HG02973 (cell line): ENCODE data around the gene ATF5.
"Not testable (repeated sequence)": the region's sequence is repeated elsewhere in the genome, so short reads cannot be mapped to it uniquely, and the experiment has no call there.

ENCODE experiments used
- ATAC-seq: cut with Tn5 transposase; IDR thresholded peaks from one replicate; pipeline ENCODE4 v1.9.1; 2021; ENCODE audit warnings: moderate library complexity; ENCODE audit not compliant: unreplicated experiment

The ATF5 gene

GRCh38 chr19:49921871-49922795 lies 6.9 kb upstream of the ATF5 start:
- no peak for ATAC-seq

GRCh38 chr19:49923055-49924003 lies 5.7 kb upstream of the ATF5 start:
- ATAC-seq, result no peak

- no peak for ATAC-seq
Observed at GRCh38 chr19:49924004-49924880, 4.8 kb upstream of the ATF5 start.

- ATAC-seq, result not testable (repeated sequence)
Observed at GRCh38 chr19:49924881-49925210, 4.2 kb upstream of the ATF5 start.

GRCh38 chr19:49925486-49925885 lies 3.5 kb upstream of the ATF5 start:
- ATAC-seq, result no peak

- ATAC-seq, result no peak
Observed at GRCh38 chr19:49926515-49926914, 2.5 kb upstream of the ATF5 start.

GRCh38 chr19:49927526-49928264 lies 1.3 kb upstream of the ATF5 start:
- no peak for ATAC-seq

- peak; percentile 61 for ATAC-seq
Observed at GRCh38 chr19:49929611-49930482, 842 bp downstream of the ATF5 start.

GRCh38 chr19:49930483-49931011 lies 1.5 kb downstream of the ATF5 start:
- ATAC-seq, result no peak

- no peak for ATAC-seq
Observed at GRCh38 chr19:49931293-49932040, 2.5 kb downstream of the ATF5 start.

GRCh38 chr19:49932041-49932451 lies 3.0 kb downstream of the ATF5 start:
- ATAC-seq, result no peak

- no peak for ATAC-seq
Observed at GRCh38 chr19:49932731-49933131, 3.7 kb downstream of the ATF5 start.

- ATAC-seq, result no peak
Observed at GRCh38 chr19:49933643-49934042, 4.6 kb downstream of the ATF5 start.

GRCh38 chr19:49936549-49936948 lies 7.5 kb downstream of the ATF5 start:
- ATAC-seq, result no peak

- ATAC-seq, result no peak
Observed at GRCh38 chr19:49937750-49938381, 8.9 kb downstream of the ATF5 start.

- no peak for ATAC-seq
Observed at GRCh38 chr19:49938662-49939061, 9.7 kb downstream of the ATF5 start.

- ATAC-seq, result no peak
Observed at GRCh38 chr19:49939721-49940481, 10.9 kb downstream of the ATF5 start.
